ENCODE results near the gene ATP6V1B1.

- TF ChIP-seq EP300 (IDR thresholded peaks at IDR 0.05; ENCODE audit: low read depth in 2 of 2, low read length in 2 of 2) (no peak), EP300 (CRISPR knock-in tag; IDR thresholded peaks at IDR 0.05; ENCODE audit: borderline replicate concordance) (no peak), YY1 (IDR thresholded peaks at IDR 0.05; ENCODE audit: insufficient read depth, insufficient replicate concordance, low read depth, low read length) (no peak), SIN3A (IDR thresholded peaks at IDR 0.05; ENCODE audit: borderline replicate concordance, low read depth, low read length) (no peak), GFI1 (CRISPR knock-in tag; IDR thresholded peaks at IDR 0.05; ENCODE audit: borderline replicate concordance) (no peak), POLR2AphosphoS2 (IDR thresholded peaks at IDR 0.05; ENCODE audit: low read depth, low read length) (no peak), SCMH1 (CRISPR knock-in tag; IDR thresholded peaks at IDR 0.05; ENCODE audit: borderline replicate concordance) (no peak)
These were observed 14.7 kb upstream of the ATP6V1B1 start for GRCh38 chr2:70921031-70921430.

All from HepG2 (cell line).